Neutrophil (primary cell): ENCODE results near the gene CPA5.

ENCODE experiments used
- H3K27ac ChIP-seq: fragments of 200-600 bp; sonication (generic); 2 replicates; pipeline ENCODE4 v1.5.1; 2016; ENCODE audit warnings: mild to moderate bottlenecking, moderate library complexity
- H3K27me3 ChIP-seq: fragments of 200-600 bp; sonication (generic); 2 replicates; pipeline ENCODE4 v1.6.0; 2016; ENCODE audit warnings: mild to moderate bottlenecking
- H3K36me3 ChIP-seq: fragments of 200-600 bp; sonication (generic); 2 replicates; pipeline ENCODE4 v1.5.1; 2017
- H3K4me1 ChIP-seq, 2 experiments: fragments of 200-600 bp in 1 of 2; sonication (generic) in 1 of 2; 1 replicate in 1 of 2; 2 replicates in 1 of 2; pipeline versions ENCODE4 v1.5.1 to v1.6.1; 2013 to 2016; ENCODE audit warnings: low read depth in 1 of 2, low read length in 1 of 2, mild to moderate bottlenecking in 1 of 2, moderate library complexity in 1 of 2; ENCODE audit not compliant: control insufficient read depth in 1 of 2, insufficient read depth in 1 of 2
- H3K4me3 ChIP-seq, 2 experiments: fragments of 200-600 bp in 1 of 2; sonication (generic) in 1 of 2; 1 replicate in 1 of 2; 2 replicates in 1 of 2; pipeline ENCODE4 v1.5.1; 2013 to 2016; ENCODE audit warnings: low read depth in 1 of 2, low read length in 1 of 2, mild to moderate bottlenecking in 1 of 2, moderate library complexity in 1 of 2
- H3K9me3 ChIP-seq: fragments of 200-600 bp; sonication (generic); 2 replicates; pipeline ENCODE4 v1.5.1; 2016
- TF ChIP-seq, protein P1 (sequence below): fragments of 200-600 bp; sonication (generic); IDR thresholded peaks from 2 replicates; pipeline ENCODE4 v1.5.1; 2016; ENCODE audit warnings: antibody characterized with exemption

The CPA5 gene

GRCh38 chr7:130350945-130351790 lies 6.6 kb downstream of the CPA5 start:
- no peaks in the 10 kb centered on the region for H3K9me3 ChIP-seq
- no peaks in the 10 kb centered on the region for H3K36me3 ChIP-seq
- no peak overlapping the region for H3K4me3 ChIP-seq
- no peak overlapping the region for H3K27ac ChIP-seq
- H3K4me1 ChIP-seq: no peaks in the 10 kb centered on the region
- peaks cover 5% of the 10 kb centered on the region for H3K27me3 ChIP-seq
- TF ChIP-seq, protein P1, sequence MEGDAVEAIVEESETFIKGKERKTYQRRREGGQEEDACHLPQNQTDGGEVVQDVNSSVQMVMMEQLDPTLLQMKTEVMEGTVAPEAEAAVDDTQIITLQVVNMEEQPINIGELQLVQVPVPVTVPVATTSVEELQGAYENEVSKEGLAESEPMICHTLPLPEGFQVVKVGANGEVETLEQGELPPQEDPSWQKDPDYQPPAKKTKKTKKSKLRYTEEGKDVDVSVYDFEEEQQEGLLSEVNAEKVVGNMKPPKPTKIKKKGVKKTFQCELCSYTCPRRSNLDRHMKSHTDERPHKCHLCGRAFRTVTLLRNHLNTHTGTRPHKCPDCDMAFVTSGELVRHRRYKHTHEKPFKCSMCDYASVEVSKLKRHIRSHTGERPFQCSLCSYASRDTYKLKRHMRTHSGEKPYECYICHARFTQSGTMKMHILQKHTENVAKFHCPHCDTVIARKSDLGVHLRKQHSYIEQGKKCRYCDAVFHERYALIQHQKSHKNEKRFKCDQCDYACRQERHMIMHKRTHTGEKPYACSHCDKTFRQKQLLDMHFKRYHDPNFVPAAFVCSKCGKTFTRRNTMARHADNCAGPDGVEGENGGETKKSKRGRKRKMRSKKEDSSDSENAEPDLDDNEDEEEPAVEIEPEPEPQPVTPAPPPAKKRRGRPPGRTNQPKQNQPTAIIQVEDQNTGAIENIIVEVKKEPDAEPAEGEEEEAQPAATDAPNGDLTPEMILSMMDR: no peak

- no peaks in the 10 kb centered on the region for H3K9me3 ChIP-seq
- H3K4me3 ChIP-seq: no peak overlapping the region
- TF ChIP-seq, protein P1: no peak
- H3K4me1 ChIP-seq: no peaks in the 10 kb centered on the region
- H3K27me3 ChIP-seq: peaks cover 5% of the 10 kb centered on the region
- H3K36me3 ChIP-seq: no peaks in the 10 kb centered on the region
- H3K27ac ChIP-seq: no peak overlapping the region
These were observed 7.1 kb downstream of the CPA5 start for GRCh38 chr7:130351791-130352090.

DNA sequence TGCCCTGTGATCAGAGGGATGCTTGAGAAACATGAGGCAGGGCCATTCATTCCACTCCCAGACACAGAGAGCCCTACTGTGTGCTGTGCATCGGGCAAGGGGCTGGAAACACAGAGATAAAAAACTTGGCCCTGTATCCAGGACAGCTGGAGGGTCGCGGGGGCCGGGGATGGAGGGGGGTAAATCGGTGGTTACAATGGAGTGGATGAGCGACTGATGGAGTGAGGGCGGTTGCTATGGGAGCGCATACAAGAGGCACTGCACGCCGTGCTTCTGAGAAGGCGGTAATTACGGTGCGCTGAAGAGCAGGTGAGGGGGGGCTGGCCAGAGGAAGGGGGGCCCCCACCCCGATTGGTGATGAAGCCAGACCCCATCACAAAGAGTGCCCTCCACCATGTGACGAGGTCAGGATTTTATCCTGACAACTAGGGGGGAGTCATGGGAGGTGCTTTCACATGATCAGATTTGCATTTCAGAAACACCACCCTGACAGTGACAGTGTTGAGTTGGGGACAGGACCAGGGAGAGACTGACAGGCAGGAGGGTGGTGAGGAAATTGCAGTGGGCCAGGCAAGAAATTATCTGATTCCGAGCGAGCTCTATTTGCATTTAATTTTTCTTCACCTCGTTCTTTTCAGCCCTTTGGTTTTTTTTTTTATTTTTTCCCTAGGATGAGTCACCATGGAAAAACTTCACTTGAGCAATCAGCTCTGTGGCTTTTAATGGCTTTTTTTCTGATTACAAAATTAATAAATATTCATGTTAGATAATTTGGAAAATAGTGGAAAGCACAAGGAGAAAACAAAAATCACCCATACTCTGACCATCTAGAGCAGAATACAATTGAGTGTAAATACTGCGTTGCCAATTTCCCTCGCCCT lies 7.8 kb downstream of the CPA5 start:
- Histone ChIP-seq H3K4me1 (no peaks in the 10 kb centered on the region), H3K4me3 (no peak overlapping the region)

DNA sequence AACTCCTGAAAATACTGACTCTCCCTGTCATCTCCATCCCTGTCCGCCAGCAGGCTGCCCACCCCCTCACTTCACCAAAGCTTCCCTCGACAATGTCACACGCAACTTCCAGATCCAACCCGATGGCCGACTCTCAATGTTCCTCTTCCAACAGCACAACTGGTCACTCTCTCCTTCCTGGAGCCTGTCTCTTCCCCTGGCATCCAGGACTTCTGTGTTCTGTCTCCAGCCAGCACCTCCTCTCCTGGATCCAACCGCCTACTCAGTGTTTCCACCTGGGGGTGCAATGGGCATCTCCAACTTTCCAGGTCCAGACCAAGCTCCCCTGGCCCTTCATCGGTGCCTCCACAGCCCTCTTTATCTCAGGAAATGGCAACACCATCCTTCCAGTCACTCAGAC lies 8.6 kb downstream of the CPA5 start:
- TF ChIP-seq, protein P1: no peak
- H3K27me3 ChIP-seq: peaks cover 5% of the 10 kb centered on the region
- H3K9me3 ChIP-seq: no peaks in the 10 kb centered on the region
- no peaks in the 10 kb centered on the region for H3K4me1 ChIP-seq
- H3K36me3 ChIP-seq: no peaks in the 10 kb centered on the region
- no peak overlapping the region for H3K4me3 ChIP-seq
- no peak overlapping the region for H3K27ac ChIP-seq

More for the DNA sequence above, 7.8 kb downstream of the CPA5 start:
- H3K27ac ChIP-seq: no peak overlapping the region
- TF ChIP-seq, protein P1: no peak
- H3K27me3 ChIP-seq: peaks cover 5% of the 10 kb centered on the region
- no peaks in the 10 kb centered on the region for H3K36me3 ChIP-seq
- H3K9me3 ChIP-seq: no peaks in the 10 kb centered on the region

DNA sequence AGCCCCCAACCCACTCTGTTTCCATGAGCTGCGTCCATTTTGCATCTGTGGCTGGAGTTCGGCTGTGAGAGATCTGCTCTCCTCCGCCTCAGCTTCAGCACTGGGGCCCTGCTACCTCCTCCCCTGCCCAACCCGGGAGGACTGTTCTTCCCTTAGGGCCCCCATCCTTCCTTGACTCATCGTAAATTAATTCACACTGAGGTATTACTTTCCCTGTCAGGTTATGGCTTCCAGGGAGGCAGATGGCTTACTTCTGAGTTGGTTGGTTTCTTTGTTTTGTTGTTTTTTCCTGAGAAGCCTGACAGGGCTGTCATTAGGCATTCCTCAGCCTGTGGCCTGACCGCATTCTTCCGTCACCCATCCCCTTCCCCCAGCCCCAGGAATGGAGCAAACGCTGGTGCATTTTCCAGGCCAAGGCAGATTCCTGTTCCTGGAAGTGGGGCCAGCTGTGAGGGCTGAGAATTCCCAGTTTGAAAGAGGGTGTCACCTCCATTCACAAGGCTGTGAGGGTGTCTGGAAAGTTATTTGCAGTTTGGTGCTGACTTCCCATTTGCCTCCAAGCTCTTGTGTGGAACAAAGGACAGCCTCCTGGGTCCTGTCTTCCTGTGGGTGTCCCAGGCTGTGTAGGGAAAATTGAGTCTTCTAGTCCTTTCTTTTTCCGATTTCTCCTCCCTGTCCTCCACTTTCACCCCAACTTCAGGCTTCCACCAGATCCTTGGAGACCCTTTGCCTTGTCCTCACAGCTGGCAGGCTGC lies 11.7 kb downstream of the CPA5 start:
- Histone ChIP-seq H3K27ac (no peak overlapping the region), H3K4me3 (no peak overlapping the region), H3K9me3 (no peaks in the 10 kb centered on the region), H3K27me3 (no peaks in the 10 kb centered on the region), H3K36me3 (no peaks in the 10 kb centered on the region), H3K4me1 (no peaks in the 10 kb centered on the region)
- TF ChIP-seq, protein P1: no peak
